ACHN (cell line): ENCODE results near the gene INPP5A.

ENCODE experiments used
- DNase-seq: peaks from one replicate; pipeline ENCODE4 v3.0.0-alpha.2; 2015
- in situ Hi-C: cut with HindIII; loops from 2 replicates; pipeline ENCODE4 v1.10.0; 2017; ENCODE audit warnings: low sequenced_read_pairs, low pct_ligation_motif_present, low pct_unique_long_range_greater_than_20kb

Gene INPP5A

DNA sequence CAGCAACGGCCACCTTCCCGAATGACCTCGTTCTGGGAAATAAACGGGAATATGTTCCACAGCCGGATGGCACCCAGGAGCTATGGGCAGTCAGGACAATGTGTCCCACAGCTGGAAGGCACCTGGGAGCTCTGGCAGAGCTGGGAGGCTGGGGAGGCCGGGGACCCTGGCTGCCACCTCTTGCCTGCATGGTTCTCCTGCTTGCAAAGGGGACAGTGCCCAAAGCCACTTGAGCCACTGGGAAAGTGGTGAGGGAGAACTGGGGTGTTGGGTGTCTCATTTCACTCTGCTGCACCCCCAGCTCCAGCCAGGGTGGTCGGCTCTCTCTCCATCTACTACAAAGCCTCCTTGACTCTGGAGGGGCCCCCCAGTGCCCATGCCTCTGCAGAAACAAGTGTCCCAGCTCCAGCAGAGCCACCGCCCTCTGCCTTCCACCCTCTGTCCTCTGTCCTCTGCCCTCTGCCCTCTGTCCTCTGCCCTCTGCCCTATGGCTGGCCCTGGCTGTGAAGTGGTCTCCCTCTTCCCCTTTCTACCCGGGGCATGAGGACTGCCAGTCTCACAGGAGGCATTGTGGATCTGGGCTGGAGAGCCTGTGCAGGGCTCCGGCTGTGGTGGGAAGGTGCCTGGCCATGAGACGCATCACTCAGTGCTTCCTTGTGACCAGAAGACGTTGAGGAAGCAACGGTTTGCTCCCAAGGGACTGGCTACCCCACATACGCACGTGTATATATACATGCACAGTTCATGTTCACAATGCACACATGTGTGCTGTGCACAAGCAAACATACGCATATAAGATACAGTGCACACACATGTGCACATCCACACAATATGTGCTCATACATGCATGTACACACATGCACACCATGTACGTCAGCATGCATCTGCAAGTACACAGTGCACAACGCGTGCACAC, 21.5 kb upstream of the INPP5A start:
- no peak for DNase-seq
- in situ Hi-C loops: no loop called here

DNA sequence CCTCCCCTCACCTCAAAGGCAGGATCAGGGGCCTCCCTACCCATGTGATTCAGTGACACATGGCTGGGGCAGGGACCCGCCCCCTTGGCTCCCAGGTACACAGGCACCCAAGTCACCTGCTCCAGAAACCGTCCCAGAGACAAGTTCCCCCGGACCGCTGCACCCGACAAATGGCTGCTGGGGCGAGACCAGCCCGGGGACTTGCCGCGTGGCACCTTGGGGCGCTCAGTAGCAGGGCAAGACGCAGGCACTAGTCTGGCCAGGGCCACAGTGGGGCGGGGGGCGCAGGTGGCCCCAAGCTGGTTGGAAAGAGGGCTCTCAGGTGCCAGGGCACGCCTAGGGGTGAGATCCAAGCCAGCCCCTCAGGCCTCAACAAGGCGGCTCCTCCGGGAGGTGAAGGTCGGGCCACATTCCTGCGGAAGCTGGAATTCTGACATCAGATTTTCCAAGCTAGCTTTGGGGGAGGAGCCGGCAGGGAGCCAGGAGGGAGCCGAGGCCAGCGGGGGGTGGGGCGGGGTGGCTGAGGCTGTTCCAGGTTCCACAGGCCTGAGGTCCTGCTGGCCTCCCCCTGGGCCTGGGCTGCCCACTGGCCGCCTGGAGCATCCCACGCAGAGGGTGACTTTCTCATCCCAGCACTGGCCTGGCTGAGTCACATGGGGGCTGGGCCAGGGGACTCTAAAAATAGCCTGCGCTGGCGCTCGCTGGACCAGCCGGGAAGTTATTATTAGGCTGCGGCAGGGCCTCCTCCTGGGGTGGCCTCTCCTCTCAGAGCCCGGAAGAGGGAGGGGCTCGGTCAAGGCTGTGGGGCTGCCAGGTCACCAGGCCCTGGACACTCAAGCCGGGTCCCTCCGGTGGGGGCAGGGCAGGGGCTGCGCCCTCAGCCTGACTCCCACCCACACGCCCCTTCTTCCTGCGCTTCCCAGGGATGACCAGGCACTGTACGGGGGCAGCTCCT, 20.5 kb upstream of the INPP5A start:
- in situ Hi-C loops: no loop called here

DNA sequence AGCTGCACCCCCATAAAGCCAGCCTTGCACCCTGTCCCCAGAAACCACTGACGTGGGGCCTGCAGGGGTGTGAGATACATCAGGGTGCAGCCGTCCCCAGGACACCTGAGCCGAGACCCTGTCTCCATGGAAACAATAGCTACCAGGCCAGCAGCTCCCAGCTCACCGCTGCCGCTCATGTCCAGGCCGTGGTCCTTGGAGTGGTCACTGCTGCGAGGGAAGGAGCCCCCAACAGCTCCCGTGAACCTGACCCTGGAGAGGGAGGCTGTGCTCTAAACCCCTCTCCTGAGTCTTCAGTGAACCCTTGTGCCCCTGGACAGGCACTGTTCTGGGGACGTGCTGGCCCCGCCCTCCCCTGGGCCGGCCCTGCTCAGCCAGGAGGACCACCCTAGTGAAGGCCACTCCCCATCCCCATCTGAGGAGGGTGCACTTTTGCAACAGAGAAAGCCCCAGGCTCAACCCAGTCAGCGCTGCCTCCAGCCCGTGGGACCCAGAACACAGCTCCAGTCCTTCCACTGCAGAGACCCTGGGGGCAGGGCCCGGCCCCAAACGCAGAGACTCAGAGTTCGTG, 19.6 kb upstream of the INPP5A start:
- in situ Hi-C loops: no loop called here
- DNase-seq: no peak

More for the DNA sequence above, 20.5 kb upstream of the INPP5A start:
- peak; percentile 89 for DNase-seq

- in situ Hi-C loops: no loop called here
- DNase-seq: no peak
Measured at GRCh38 chr10:132518572-132519381, 18.8 kb upstream of the INPP5A start.

DNA sequence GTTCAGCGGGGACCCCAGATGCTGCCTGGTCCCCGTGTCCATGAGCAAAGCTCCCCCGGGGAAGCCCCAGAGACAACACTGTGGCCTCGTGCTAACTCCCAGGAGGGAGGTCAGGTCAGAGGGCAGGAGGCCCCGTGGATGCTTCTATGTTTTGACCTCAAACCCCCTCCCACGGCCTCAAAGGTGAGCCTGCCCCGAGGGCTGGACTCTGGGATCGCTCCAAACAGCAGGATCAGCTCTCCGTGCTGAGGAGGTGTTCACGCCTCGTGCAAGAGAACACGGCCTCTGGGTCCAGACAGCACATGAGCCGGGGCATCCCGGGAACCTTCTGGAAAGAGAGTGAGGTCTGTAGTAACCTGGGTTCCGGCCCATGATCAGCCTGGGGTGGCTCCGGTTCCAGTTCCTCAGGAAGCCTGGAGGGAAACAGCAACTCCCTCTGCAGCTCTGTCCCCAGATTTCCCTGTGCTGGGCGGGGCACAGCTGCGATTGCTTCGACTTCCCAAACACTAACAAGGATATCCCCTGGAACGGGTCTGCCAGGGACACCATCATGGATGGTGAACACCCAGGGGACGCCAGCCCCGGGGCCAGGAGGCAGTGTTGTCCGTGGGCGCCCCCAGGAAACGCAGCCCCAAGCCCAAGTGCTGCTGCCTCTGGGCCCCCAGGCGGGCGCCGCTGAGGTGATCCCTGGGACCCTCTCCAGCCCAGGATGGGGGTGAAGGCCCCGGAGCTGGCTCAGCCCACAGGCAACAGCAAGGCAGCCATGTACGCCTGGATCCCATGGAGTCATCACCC, 18.0 kb upstream of the INPP5A start:
- DNase-seq: no peak
- in situ Hi-C loops: no loop called here

GRCh38 chr10:132520177-132520811, 17.3 kb upstream of the INPP5A start:
- DNase-seq: no peak
- in situ Hi-C loops: no loop called here

GRCh38 chr10:132521041-132521465, 16.5 kb upstream of the INPP5A start:
- no peak for DNase-seq
- in situ Hi-C loops: no loop called here

DNA sequence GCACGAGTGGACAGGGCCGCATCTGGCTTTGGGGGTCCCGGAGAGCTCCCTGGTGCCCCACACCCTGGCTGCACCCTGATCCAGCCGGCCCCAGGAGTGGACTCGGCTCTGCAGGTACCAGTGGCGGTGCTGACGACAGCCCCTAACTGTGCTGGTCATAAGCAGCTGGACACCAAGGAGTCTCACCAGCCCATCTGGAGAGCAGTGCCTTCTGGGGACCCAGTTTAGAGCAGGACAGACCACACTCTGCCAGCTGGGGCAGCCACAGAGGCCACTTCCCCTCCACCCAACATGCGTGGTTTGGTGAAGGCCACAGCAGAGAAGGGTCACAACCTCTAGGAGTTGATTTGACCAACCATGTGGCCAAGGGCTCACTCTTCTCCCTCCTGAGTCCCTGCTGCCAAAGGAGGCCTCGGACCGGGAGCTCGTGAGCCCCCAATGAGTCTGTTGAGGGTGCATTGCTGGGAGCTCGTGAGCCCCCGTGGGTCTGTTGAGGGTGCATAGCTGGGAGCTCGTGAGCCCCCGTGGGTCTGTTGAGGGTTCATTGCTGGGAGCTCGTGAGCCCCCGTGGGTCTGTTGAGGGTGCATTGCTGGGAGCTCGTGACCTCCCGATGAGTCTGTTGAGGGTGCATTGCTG, 16.0 kb upstream of the INPP5A start:
- in situ Hi-C loops: no loop called here
- no peak for DNase-seq

GRCh38 chr10:132522521-132523411, 14.8 kb upstream of the INPP5A start:
- in situ Hi-C loops: no loop called here
- DNase-seq: no peak

GRCh38 chr10:132523561-132524442, 13.8 kb upstream of the INPP5A start:
- DNase-seq: no peak
- in situ Hi-C loops: no loop called here

- no peak for DNase-seq
- in situ Hi-C loops: no loop called here
Measured at GRCh38 chr10:132524443-132525285, 12.9 kb upstream of the INPP5A start.

DNA sequence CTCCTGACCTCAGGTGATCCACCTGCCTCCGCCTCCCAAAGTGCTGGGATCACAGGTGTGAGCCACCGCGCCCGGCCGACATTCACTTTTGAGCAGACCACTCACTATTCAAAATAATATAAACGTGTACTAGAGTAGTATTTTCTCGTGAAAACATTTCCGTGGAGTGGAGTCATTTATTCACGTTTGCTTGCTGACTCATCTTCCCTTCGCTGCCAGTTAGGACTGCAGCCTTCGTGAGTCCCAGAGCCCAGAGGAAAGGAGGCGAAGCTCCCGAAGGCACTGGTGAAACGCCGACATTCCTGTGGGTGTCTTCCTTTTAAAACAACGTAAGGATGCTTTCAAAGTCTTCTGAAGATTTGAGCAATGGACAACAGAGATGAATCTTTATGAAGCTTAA, 10.9 kb upstream of the INPP5A start:
- in situ Hi-C loops: no loop called here
- peak; percentile 30 for DNase-seq

- in situ Hi-C loops: no loop called here
- DNase-seq: no peak
Measured at GRCh38 chr10:132527339-132528063, 10.1 kb upstream of the INPP5A start.
